ENCODE data around the gene CARNS1. TPM values are rescaled to one million over a fixed set of nuclear protein-coding genes. Genes with fewer than 3 reads are reported as not detected.

CARNS1 gene
- total and polyA plus RNA-seq, 4 donors = 0.05 to 0.19 (median 0.10) TPM

DNA sequence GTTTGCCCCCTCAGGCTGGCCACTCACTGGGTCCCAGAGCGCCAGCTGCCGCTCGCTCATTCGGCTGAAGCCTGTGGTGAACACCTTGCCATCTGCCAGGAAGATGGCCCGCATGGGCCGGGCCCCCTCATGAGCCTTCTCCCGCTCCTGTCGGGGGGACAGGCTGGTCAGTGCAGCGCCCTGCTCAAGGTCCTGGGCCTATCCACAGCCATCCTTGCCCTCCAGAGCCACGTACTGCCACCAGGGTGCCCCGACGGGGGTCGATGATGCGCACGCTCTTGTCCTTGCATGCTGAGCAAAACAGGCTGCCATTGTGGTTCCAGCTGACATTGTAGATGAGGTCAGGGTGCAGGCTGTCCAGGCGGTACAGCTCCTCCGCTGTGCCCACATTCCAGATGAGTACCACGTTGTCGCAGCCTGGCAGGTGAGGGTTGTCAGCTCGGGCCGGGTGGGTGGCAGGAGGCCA, 25.7 kb downstream of the CARNS1 start:
- H3K27ac ChIP-seq (ENCODE audit: low read depth in 1 of 2, low read length in 2 of 2) = no peak overlapping the region

DNA sequence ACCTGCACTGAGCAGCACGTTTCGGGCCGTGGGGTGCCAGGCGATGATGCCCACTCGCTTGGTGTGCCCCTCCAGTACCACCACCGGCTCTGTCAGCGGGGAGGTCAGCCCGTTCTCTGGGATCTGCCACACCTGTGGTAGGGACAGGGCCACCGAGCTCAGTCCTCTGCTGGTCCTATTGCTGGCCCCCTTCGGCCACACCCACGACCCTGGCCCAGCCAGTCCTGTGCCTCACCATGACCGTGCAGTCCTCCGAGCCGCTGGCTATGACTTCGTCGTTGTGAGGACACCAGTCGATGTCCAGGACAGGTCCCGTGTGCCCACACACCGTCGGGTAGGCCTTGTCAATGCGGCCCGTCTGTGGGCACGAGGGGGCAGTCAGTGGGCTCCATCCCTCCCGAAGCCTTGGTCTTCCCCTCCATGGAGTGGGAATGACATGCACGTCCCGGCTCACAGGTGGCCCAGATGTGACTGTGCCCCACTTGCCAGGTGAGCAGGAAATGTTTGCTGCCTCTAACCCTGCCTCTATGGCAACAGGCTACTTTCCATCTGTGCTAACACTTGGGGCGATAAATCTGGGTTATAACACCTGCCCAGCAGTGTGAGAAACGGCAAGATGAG, 26.4 kb downstream of the CARNS1 start:
- H3K9ac ChIP-seq (ENCODE audit: low read depth in 1 of 2, low read length in 2 of 2) = no peak overlapping the region
- H3K4me1 ChIP-seq (ENCODE audit: control insufficient read depth in 4 of 4, insufficient read depth in 4 of 4, low read length in 3 of 4) = peaks cover 4 to 21% (median 13%) of the 10 kb centered on the region in 4 donors
- H3K27ac ChIP-seq (ENCODE audit: low read depth in 1 of 2, low read length in 2 of 2) = no peak overlapping the region
- no peaks in the 10 kb centered on the region for H3K9me3 ChIP-seq (ENCODE audit: control insufficient read depth in 4 of 4, low read length in 3 of 4)
- DNase-seq (ENCODE audit: low spot score) = no peak
- H3K36me3 ChIP-seq (ENCODE audit: control insufficient read depth in 4 of 4, insufficient read depth in 3 of 4, low read depth in 1 of 4, low read length in 3 of 4) = peaks cover 0 to 9% (median 0%) of the 10 kb centered on the region in 4 donors
- 92% methylated on average over 28 of the region's 28 CpGs for WGBS
- no peaks in the 10 kb centered on the region for H3K27me3 ChIP-seq (ENCODE audit: control insufficient read depth in 4 of 4, insufficient read depth in 4 of 4, low read length in 3 of 4)
- TF ChIP-seq, protein P1, sequence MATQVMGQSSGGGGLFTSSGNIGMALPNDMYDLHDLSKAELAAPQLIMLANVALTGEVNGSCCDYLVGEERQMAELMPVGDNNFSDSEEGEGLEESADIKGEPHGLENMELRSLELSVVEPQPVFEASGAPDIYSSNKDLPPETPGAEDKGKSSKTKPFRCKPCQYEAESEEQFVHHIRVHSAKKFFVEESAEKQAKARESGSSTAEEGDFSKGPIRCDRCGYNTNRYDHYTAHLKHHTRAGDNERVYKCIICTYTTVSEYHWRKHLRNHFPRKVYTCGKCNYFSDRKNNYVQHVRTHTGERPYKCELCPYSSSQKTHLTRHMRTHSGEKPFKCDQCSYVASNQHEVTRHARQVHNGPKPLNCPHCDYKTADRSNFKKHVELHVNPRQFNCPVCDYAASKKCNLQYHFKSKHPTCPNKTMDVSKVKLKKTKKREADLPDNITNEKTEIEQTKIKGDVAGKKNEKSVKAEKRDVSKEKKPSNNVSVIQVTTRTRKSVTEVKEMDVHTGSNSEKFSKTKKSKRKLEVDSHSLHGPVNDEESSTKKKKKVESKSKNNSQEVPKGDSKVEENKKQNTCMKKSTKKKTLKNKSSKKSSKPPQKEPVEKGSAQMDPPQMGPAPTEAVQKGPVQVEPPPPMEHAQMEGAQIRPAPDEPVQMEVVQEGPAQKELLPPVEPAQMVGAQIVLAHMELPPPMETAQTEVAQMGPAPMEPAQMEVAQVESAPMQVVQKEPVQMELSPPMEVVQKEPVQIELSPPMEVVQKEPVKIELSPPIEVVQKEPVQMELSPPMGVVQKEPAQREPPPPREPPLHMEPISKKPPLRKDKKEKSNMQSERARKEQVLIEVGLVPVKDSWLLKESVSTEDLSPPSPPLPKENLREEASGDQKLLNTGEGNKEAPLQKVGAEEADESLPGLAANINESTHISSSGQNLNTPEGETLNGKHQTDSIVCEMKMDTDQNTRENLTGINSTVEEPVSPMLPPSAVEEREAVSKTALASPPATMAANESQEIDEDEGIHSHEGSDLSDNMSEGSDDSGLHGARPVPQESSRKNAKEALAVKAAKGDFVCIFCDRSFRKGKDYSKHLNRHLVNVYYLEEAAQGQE (IDR thresholded peaks at IDR 0.05) = no peak
- TF ChIP-seq NR2F2 (IDR thresholded peaks at IDR 0.05) (no peak), TAF1 (conservative IDR thresholded peaks at IDR 0.05) (no peak)
- H3K4me3 ChIP-seq (ENCODE audit: low read depth in 1 of 3, low read length in 3 of 3) = no peak overlapping the region

More for the DNA sequence above, 25.7 kb downstream of the CARNS1 start:
- Histone ChIP-seq H3K4me1 (ENCODE audit: control insufficient read depth in 4 of 4, insufficient read depth in 4 of 4, low read length in 3 of 4) (peaks cover 4 to 21% (median 13%) of the 10 kb centered on the region in 4 donors), H3K9ac (ENCODE audit: low read depth in 1 of 2, low read length in 2 of 2) (no peak overlapping the region), H3K36me3 (ENCODE audit: control insufficient read depth in 4 of 4, insufficient read depth in 3 of 4, low read depth in 1 of 4, low read length in 3 of 4) (peaks cover 0 to 9% (median 0%) of the 10 kb centered on the region in 4 donors), H3K9me3 (ENCODE audit: control insufficient read depth in 4 of 4, low read length in 3 of 4) (no peaks in the 10 kb centered on the region), H3K4me3 (ENCODE audit: low read depth in 1 of 3, low read length in 3 of 3) (no peak overlapping the region), H3K27me3 (ENCODE audit: control insufficient read depth in 4 of 4, insufficient read depth in 4 of 4, low read length in 3 of 4) (no peaks in the 10 kb centered on the region)
- DNase-seq (ENCODE audit: low spot score) = no peak
- TF ChIP-seq ZBTB33 (IDR thresholded peaks at IDR 0.05) = no peak
- no peak for TF ChIP-seq CTCF (IDR thresholded peaks at IDR 0.05; ENCODE audit: low read depth, low read length, missing input control)
- no peak for TF ChIP-seq SP1 (IDR thresholded peaks at IDR 0.05)
- no peak for TF ChIP-seq HNF4A (conservative IDR thresholded peaks at IDR 0.05)
- no peak for TF ChIP-seq FOXA2 (IDR thresholded peaks at IDR 0.05)
- TF ChIP-seq, protein P2, sequence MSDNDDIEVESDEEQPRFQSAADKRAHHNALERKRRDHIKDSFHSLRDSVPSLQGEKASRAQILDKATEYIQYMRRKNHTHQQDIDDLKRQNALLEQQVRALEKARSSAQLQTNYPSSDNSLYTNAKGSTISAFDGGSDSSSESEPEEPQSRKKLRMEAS (IDR thresholded peaks at IDR 0.05) = no peak
- no peak for TF ChIP-seq JUND (IDR thresholded peaks at IDR 0.05)
- TF ChIP-seq NR2F2 (IDR thresholded peaks at IDR 0.05) = no peak
- no peak for TF ChIP-seq FOXA1 (IDR thresholded peaks at IDR 0.05)
- no peak for TF ChIP-seq HNF4G (IDR thresholded peaks at IDR 0.05)
- TF ChIP-seq RAD21 (IDR thresholded peaks at IDR 0.05) = no peak
- no peak for TF ChIP-seq EGR1 (IDR thresholded peaks at IDR 0.05; ENCODE audit: low read depth in 2 of 2)
- 94% methylated on average over 21 of the region's 21 CpGs for WGBS

All from liver (tissue), 9 donors.